Activated T-cell treated with anti-CD3 and anti-CD28 coated beads, Interleukin-2, amount 50 U/mL, for 4 hours (primary cell): ENCODE results near the gene VAPA. TPM values are rescaled to one million over a fixed set of nuclear protein-coding genes. Genes with fewer than 3 reads are reported as not detected.

Experiments used
- ATAC-seq, 2 donors: fragments of 200-7000 bp; cut with Tn5 transposase; one replicate each; pipeline ENCODE4 v1.10.0; 2021
- DNase-seq: peaks from one replicate; pipeline ENCODE4 v3.0.0-alpha.2; 2020
- H3K27me3 Mint-ChIP-seq: one replicate; pipeline ENCODE4 v1.8.0; 2021; ENCODE audit warnings: low read depth, mixed read lengths
- H3K36me3 Mint-ChIP-seq: one replicate; pipeline ENCODE4 v1.8.0; 2022; ENCODE audit warnings: mixed read lengths; ENCODE audit not compliant: insufficient read depth
- H3K4me1 Mint-ChIP-seq: one replicate; pipeline ENCODE4 v1.8.0; 2021; ENCODE audit warnings: low read depth, mixed read lengths
- H3K4me3 Mint-ChIP-seq: one replicate; pipeline ENCODE4 v1.8.0; 2021; ENCODE audit warnings: mild to moderate bottlenecking, moderate library complexity, mixed read lengths
- H3K9me3 Mint-ChIP-seq: one replicate; pipeline ENCODE4 v1.8.0; 2021; ENCODE audit warnings: mixed read lengths
- total RNA-seq, 3 donors: library from RNA; stranded (reverse); gene quantifications; one replicate each; pipeline ENCODE4 v1.2.1, GENCODE V29; 2021

The VAPA gene
- total RNA-seq, 3 donors from 2014 or later: 220 to 245 (median 229) TPM

- H3K4me1 Mint-ChIP-seq: no peaks in the 10 kb centered on the region
- no peak overlapping the region for H3K4me3 Mint-ChIP-seq
- ATAC-seq: no peak
- no peaks in the 10 kb centered on the region for H3K36me3 Mint-ChIP-seq
- H3K9me3 Mint-ChIP-seq: peaks cover 10% of the 10 kb centered on the region
- H3K27me3 Mint-ChIP-seq: peaks cover 19% of the 10 kb centered on the region
- DNase-seq: no peak
Measured at GRCh38 chr18:9993521-9994025, 79.8 kb downstream of the VAPA start.

GRCh38 chr18:9994026-9994570, 80.3 kb downstream of the VAPA start:
- ATAC-seq (no peak), DNase-seq (no peak)
- Mint-ChIP-seq H3K9me3 (peaks cover 13% of the 10 kb centered on the region), H3K27me3 (peaks cover 19% of the 10 kb centered on the region), H3K4me3 (no peak overlapping the region), H3K36me3 (no peaks in the 10 kb centered on the region), H3K4me1 (no peaks in the 10 kb centered on the region)

GRCh38 chr18:9994701-9995235, 81.0 kb downstream of the VAPA start:
- no peaks in the 10 kb centered on the region for H3K4me1 Mint-ChIP-seq
- DNase-seq (no peak), ATAC-seq (no peak)
- H3K36me3 Mint-ChIP-seq: no peaks in the 10 kb centered on the region
- no peak overlapping the region for H3K4me3 Mint-ChIP-seq
- peaks cover 20% of the 10 kb centered on the region for H3K27me3 Mint-ChIP-seq
- H3K9me3 Mint-ChIP-seq: peaks cover 20% of the 10 kb centered on the region

DNA sequence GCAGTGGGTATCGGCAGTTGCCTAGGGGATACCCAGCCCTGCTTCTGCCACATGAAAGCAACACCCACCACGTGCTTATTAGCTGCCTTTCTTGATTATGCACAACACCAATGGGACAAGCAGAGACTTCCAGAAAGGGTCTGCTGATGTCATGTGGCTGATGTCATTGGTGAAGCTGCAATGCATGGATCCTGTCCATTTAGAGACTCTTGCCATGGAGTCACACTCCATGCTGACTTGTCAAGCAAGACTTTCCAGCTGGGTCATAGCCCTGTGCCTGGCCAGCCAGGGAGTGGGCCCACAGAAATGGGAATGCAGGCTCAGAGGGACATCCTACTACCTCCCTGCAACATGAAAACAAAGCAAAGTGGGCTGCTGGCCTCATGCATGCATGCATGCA, 81.8 kb downstream of the VAPA start:
- ATAC-seq (no peak), DNase-seq (no peak)
- Mint-ChIP-seq H3K9me3 (peaks cover 26% of the 10 kb centered on the region), H3K4me1 (no peaks in the 10 kb centered on the region), H3K27me3 (peaks cover 18% of the 10 kb centered on the region), H3K4me3 (no peak overlapping the region), H3K36me3 (no peaks in the 10 kb centered on the region)

DNA sequence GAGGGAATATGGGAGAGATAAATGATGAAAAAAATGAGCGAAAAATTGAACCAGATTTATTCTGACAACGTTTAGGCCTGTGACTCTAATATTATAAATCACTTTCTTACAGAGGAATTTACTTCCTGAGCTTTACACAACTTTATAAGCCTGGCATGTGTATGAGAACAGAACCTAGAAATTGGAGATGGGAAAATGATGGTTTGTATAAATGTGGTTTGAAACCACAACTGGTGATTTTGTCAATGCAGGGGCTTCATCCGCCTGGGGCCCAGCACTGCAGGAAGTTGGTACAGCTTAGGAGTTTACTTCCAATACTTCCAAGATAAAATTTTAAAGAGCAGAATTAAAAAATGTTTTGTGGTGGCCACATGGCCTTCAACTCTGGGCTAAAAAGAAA, 82.3 kb downstream of the VAPA start:
- Mint-ChIP-seq H3K9me3 (peaks cover 26% of the 10 kb centered on the region), H3K4me3 (no peak overlapping the region), H3K27me3 (peaks cover 16% of the 10 kb centered on the region), H3K4me1 (no peaks in the 10 kb centered on the region), H3K36me3 (no peaks in the 10 kb centered on the region)
- DNase-seq: no peak
- ATAC-seq: no peak

GRCh38 chr18:9997711-9998110, 83.9 kb downstream of the VAPA start:
- Mint-ChIP-seq H3K4me3 (no peak overlapping the region), H3K9me3 (peaks cover 26% of the 10 kb centered on the region), H3K27me3 (peaks cover 10% of the 10 kb centered on the region), H3K36me3 (no peaks in the 10 kb centered on the region), H3K4me1 (no peaks in the 10 kb centered on the region)
- ATAC-seq (no peak), DNase-seq (no peak)

DNA sequence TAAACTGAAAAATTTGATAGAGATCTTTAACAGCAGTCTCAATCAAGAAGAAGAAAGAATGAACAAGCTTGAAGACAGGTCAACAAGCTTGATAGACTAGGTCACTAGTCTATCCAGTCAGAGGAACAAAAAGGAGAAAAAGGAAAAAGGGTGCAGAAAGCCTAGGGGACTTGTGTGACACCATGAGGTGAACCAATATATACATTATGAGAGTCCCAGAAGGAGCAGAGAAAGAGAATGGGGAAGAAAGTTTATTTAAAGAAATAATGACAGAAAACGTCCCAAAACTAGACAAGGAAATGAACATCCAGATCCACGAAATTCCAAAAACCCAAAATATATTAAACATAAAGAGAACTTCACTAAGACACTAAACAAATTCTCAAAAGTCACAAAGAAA, 84.5 kb downstream of the VAPA start:
- Mint-ChIP-seq H3K27me3 (peaks cover 10% of the 10 kb centered on the region), H3K9me3 (peaks cover 26% of the 10 kb centered on the region), H3K4me1 (no peaks in the 10 kb centered on the region), H3K4me3 (no peak overlapping the region), H3K36me3 (no peaks in the 10 kb centered on the region)
- no peak for DNase-seq
- no peak for ATAC-seq

DNA sequence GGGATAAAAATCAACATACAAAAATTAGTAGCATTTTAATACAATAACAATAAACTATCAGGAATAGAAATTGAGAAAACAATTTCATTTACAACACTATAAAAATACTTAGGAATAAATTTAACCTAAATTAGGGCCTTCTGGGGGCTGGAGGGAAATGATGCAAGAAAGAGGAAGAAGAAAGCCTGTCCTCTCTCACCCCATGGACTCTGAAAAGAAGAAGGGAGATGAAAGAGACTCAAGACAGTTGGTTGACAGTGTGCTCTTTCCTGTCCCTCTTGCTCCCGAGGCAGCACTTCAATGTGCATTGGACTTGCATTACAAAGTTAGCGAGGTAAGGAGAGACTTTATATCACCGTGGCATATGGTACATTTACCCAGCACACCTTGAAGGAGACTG, 88.5 kb downstream of the VAPA start:
- Mint-ChIP-seq H3K36me3 (no peaks in the 10 kb centered on the region), H3K4me1 (no peaks in the 10 kb centered on the region), H3K9me3 (peaks cover 26% of the 10 kb centered on the region), H3K27me3 (peaks cover 8% of the 10 kb centered on the region), H3K4me3 (no peak overlapping the region)
- ATAC-seq: no peak
- DNase-seq: no peak

- Mint-ChIP-seq H3K9me3 (peaks cover 19% of the 10 kb centered on the region), H3K36me3 (no peaks in the 10 kb centered on the region), H3K27me3 (peaks cover 8% of the 10 kb centered on the region), H3K4me3 (no peak overlapping the region), H3K4me1 (no peaks in the 10 kb centered on the region)
- DNase-seq (no peak), ATAC-seq (no peak)
Measured at GRCh38 chr18:10003281-10003680, 89.5 kb downstream of the VAPA start.

- Mint-ChIP-seq H3K27me3 (peaks cover 8% of the 10 kb centered on the region), H3K36me3 (no peaks in the 10 kb centered on the region), H3K4me3 (no peak overlapping the region), H3K9me3 (peaks cover 14% of the 10 kb centered on the region), H3K4me1 (no peaks in the 10 kb centered on the region)
- no peak for ATAC-seq
- DNase-seq: no peak
Measured at GRCh38 chr18:10003866-10004265, 90.0 kb downstream of the VAPA start.

DNA sequence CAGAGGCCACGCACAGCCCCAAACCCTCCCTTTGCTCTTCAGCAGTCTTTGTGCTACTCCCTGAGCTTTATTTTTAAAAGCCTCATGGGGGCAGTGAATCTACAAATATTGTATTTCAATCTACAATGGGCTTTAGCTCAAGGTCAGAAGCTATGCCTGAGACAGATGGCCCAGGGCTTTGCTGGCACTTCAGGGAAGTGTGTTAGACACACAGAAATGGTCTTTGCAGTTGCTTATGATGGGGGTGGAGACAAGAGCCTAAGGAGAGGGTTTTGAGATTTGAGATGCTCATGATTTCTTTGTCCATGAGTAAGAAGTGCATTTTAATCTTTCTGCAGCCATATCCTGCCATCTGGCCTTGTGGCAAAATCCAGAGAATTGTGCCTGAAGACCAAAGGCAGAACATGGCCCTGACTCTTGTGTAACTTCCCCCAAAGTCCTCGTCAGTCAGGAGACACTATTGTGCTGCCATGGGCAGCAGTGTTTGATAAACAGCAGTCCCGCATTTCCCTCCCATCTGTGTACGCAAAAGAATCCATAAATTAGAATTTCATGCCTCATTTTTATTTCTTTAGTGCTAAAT, 92.6 kb downstream of the VAPA start:
- ATAC-seq (no peak), DNase-seq (no peak)
- H3K4me3 Mint-ChIP-seq: no peak overlapping the region
- H3K4me1 Mint-ChIP-seq: no peaks in the 10 kb centered on the region
- no peaks in the 10 kb centered on the region for H3K9me3 Mint-ChIP-seq
- no peaks in the 10 kb centered on the region for H3K36me3 Mint-ChIP-seq
- H3K27me3 Mint-ChIP-seq: peaks cover 2% of the 10 kb centered on the region

DNA sequence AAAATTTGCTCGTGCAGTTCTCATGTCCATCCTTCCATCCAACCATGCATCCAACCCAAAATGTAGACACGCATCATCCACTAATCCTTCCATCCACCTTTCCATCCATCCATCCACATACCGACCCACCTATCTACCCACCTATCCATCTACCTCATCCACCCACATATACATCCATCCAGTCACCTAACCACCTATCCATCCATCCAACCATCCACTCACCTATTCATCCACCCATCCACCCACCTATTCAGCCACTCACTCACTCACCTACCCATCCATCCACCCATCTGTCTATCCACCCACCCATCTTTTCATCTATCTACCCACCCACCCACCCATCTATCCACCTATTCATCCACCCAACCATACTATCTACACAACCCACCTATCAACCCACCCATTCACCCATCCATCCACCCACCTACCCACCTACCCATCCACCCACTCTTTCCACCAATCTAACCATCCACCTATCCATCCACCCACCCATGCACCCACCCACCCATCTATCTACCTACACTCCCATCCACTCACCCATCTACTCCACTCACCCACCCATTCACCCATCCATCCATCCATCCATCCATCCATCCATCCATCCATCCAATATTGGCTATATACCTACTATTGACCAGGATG, 94.3 kb downstream of the VAPA start:
- peaks cover 1% of the 10 kb centered on the region for H3K27me3 Mint-ChIP-seq
- H3K36me3 Mint-ChIP-seq: no peaks in the 10 kb centered on the region
- ATAC-seq (no peak), DNase-seq (no peak)
- H3K4me1 Mint-ChIP-seq: no peaks in the 10 kb centered on the region
- no peak overlapping the region for H3K4me3 Mint-ChIP-seq
- H3K9me3 Mint-ChIP-seq: no peaks in the 10 kb centered on the region
